Measurements from ENCODE around the gene GAS1.

Gene GAS1

GRCh38 chr9:86942281-86943200 is 4.8 kb downstream of the GAS1 start:
- no peak for TF ChIP-seq CTCF (IDR thresholded peaks at IDR 0.05; ENCODE audit: insufficient read depth, missing control alignments)
- DNase-seq (ENCODE audit: insufficient read length, low spot score) (no peak), FAIRE-seq (no peak)

GRCh38 chr9:86941197-86941596 is 6.1 kb downstream of the GAS1 start:
- DNase-seq (ENCODE audit: insufficient read length, low spot score) (no peak), FAIRE-seq (no peak)
- no peak for TF ChIP-seq CTCF (IDR thresholded peaks at IDR 0.05; ENCODE audit: insufficient read depth, missing control alignments)

- FAIRE-seq (no peak), DNase-seq (ENCODE audit: insufficient read length, low spot score) (no peak)
- TF ChIP-seq CTCF (IDR thresholded peaks at IDR 0.05; ENCODE audit: insufficient read depth, missing control alignments): no peak
Observed at GRCh38 chr9:86940774-86941173, 6.5 kb downstream of the GAS1 start.

GRCh38 chr9:86939891-86940290 is 7.4 kb downstream of the GAS1 start:
- no peak for FAIRE-seq
- no peak for TF ChIP-seq CTCF (IDR thresholded peaks at IDR 0.05; ENCODE audit: insufficient read depth, missing control alignments)

GRCh38 chr9:86939321-86939720 is 8.0 kb downstream of the GAS1 start:
- no peak for FAIRE-seq
- DNase-seq (ENCODE audit: insufficient read length, low spot score): no peak
- TF ChIP-seq CTCF (IDR thresholded peaks at IDR 0.05; ENCODE audit: insufficient read depth, missing control alignments): no peak

More at GRCh38 chr9:86939891-86940290, 7.4 kb downstream of the GAS1 start:
- DNase-seq (ENCODE audit: insufficient read length, low spot score): no peak

DNA sequence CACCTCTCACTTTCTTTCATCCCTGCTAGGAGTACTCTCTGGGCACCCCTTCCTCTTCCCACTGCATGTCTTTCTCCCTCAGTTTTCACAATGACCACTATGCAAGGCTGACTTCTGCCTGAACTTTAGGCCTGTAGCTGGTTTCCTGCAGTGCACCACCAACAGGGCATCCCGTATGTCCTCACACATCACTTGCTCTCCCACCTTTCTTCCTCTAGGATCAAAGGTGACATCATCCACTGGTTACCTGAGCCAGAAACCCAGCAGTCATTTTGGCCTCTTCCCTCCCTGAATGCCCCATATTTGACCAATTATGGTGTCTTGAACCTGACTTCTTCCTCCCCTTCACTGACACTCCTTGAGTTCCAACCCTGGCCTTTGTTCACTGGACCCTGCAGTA is 8.5 kb downstream of the GAS1 start:
- DNase-seq (ENCODE audit: insufficient read length, low spot score) (no peak), FAIRE-seq (no peak)
- no peak for TF ChIP-seq CTCF (IDR thresholded peaks at IDR 0.05; ENCODE audit: insufficient read depth, missing control alignments)

DNA sequence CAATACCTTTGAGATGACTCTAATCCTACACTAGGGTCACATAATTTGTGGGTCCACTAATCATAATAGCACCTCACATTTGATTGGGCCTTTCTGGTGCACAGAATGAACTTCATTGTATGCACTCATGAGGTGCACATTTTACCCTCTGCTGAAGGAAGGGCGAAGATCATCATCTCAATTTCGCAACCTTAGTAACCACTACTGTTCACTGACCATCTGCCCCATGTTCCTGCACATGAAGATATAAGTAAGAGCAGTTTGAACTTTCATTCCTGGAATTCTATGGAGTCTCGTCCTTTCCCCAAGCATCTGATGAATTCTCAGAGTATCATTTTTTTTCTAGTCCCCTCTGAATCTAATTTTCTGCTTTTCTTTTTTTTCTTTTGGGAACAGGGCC is 21.2 kb downstream of the GAS1 start:
- TF ChIP-seq CTCF (IDR thresholded peaks at IDR 0.05; ENCODE audit: insufficient read depth, missing control alignments): no peak
- FAIRE-seq (no peak), DNase-seq (ENCODE audit: insufficient read length, low spot score) (no peak)

Data from D721Med (cell line).